GM21825 (cell line): ENCODE data around the gene FCRL6.

Experiments used
- ATAC-seq: cut with Tn5 transposase; IDR thresholded peaks from one replicate; pipeline ENCODE4 v1.9.1; 2021; ENCODE audit warnings: mild to moderate bottlenecking, moderate library complexity; ENCODE audit not compliant: unreplicated experiment

FCRL6 gene

GRCh38 chr1:159860456-159860855, 58.3 kb downstream of the FCRL6 start:
- no peak for ATAC-seq

DNA sequence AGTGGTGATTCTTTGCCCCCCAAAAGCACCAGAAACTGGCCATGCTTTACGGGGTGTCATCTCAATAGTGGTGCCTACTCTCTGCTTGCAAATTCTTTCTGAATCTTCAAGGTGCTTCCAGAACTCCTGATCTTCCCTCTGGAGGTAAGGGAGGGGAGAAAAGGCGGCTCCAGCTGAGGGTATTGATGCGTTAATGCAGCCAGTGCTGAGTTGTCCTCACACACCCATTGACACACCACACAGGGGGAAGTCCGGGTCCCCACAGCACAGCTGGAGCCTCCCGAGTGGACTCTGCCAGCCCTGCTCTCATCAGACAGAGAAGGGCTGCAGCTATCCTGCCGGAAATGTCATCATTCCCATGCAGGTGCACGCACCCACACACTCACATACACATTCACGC, 59.1 kb downstream of the FCRL6 start:
- ATAC-seq: no peak

DNA sequence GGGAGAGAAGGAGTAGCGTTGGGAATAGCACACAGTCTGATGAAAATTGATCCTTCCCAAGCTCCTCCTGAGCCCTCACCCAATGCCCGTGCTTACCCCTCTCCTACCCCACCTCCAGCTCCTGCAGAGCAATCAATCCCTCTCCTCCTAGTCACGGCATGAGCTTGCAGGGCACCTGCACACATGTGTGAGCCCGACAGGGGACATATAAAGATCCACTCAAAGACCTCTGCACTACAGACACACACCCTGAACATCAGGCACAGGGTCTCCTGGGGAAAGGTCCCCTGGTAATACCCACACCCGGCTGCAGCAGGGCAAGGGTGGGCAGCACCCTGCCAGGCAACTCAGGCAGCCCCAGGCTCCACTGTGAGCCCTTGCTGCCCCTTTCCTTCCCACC, 59.9 kb downstream of the FCRL6 start:
- ATAC-seq: no peak

- ATAC-seq: no peak
Measured at GRCh38 chr1:159862557-159862956, 60.4 kb downstream of the FCRL6 start, which contains the start of gene VSIG8. TSS of gene VSIG8 (minus strand) at chr1:159862657. CDS start at chr1:159862521, 136 bp downstream.

- no peak for ATAC-seq
Measured at GRCh38 chr1:159864262-159864661, 62.1 kb downstream of the FCRL6 start.
